Measurements from ENCODE around the gene SEL1L3. TPM values are rescaled to one million over a fixed set of nuclear protein-coding genes. Genes with fewer than 3 reads are reported as not detected.

The SEL1L3 gene
- total RNA-seq, 1 experiment from 2014 or later, result 31.9 TPM

GRCh38 chr4:25788703-25789238, 74.0 kb downstream of the SEL1L3 start:
- no peak for DNase-seq
- Histone ChIP-seq H3K36me3 (ENCODE audit: low read depth, low read length) (no peaks in the 10 kb centered on the region), H3K4me3 (ENCODE audit: low read length) (no peak overlapping the region), H3K27me3 (ENCODE audit: low read length) (no peaks in the 10 kb centered on the region), H3K9me3 (ENCODE audit: low read length) (no peaks in the 10 kb centered on the region), H3K27ac (ENCODE audit: low read length) (no peak overlapping the region), H4K20me1 (ENCODE audit: low read length) (no peaks in the 10 kb centered on the region), H2AFZ (ENCODE audit: low read length) (no peak overlapping the region), H3K9me2 (replicated peaks; ENCODE audit: low read length) (no peaks in the 10 kb centered on the region), H3K79me2 (ENCODE audit: low read length) (no peaks in the 10 kb centered on the region), H3K9ac (ENCODE audit: low read length) (no peak overlapping the region), H3F3A (ENCODE audit: low read length, unreplicated experiment) (no peaks in the 10 kb centered on the region), H3K4me1 (ENCODE audit: insufficient read depth, low read length) (no peaks in the 10 kb centered on the region), H3K4me2 (ENCODE audit: low read length) (no peak overlapping the region)
- no TSS peak for BruUV-seq (replicated peaks)
- no peak for ATAC-seq
- intact Hi-C loops (cut with micrococcal nuclease), result no loop called here
- TF ChIP-seq EZH2 (IDR thresholded peaks at IDR 0.05; ENCODE audit: low read length, unreplicated experiment) (no peak), EZH2phosphoT487 (IDR thresholded peaks at IDR 0.05; ENCODE audit: borderline replicate concordance, low read length) (no peak)
- ChIA-PET CTCF (no interaction called here), POLR2A (ENCODE audit: unreplicated experiment) (no interaction called here)

GRCh38 chr4:25786497-25787065, 76.2 kb downstream of the SEL1L3 start:
- no peaks in the 10 kb centered on the region for H3K9me3 ChIP-seq (ENCODE audit: low read length)
- H3K4me2 ChIP-seq (ENCODE audit: low read length), result no peak overlapping the region
- no peak for DNase-seq
- H3K9me2 ChIP-seq (replicated peaks; ENCODE audit: low read length), result no peaks in the 10 kb centered on the region
- TF ChIP-seq EZH2 (IDR thresholded peaks at IDR 0.05; ENCODE audit: low read length, unreplicated experiment) (no peak), EZH2phosphoT487 (IDR thresholded peaks at IDR 0.05; ENCODE audit: borderline replicate concordance, low read length) (no peak), CTCF (conservative IDR thresholded peaks at IDR 0.05; ENCODE audit: low read depth, low read length) (no peak)
- no peaks in the 10 kb centered on the region for H3K27me3 ChIP-seq (ENCODE audit: low read length)
- no peaks in the 10 kb centered on the region for H3K36me3 ChIP-seq (ENCODE audit: low read depth, low read length)
- no peak overlapping the region for H3K27ac ChIP-seq (ENCODE audit: low read length)
- ATAC-seq, result no peak
- no peak overlapping the region for H3K9ac ChIP-seq (ENCODE audit: low read length)
- H3K79me2 ChIP-seq (ENCODE audit: low read length), result no peaks in the 10 kb centered on the region
- H4K20me1 ChIP-seq (ENCODE audit: low read length), result no peaks in the 10 kb centered on the region
- ChIA-PET CTCF (no interaction called here), POLR2A (ENCODE audit: unreplicated experiment) (no interaction called here)
- no TSS peak for BruUV-seq (replicated peaks)
- no peak overlapping the region for H2AFZ ChIP-seq (ENCODE audit: low read length)
- H3K4me3 ChIP-seq (ENCODE audit: low read length), result no peak overlapping the region
- no peaks in the 10 kb centered on the region for H3F3A ChIP-seq (ENCODE audit: low read length, unreplicated experiment)
- H3K4me1 ChIP-seq (ENCODE audit: insufficient read depth, low read length), result no peaks in the 10 kb centered on the region
- intact Hi-C loops (cut with micrococcal nuclease), result no loop called here

GRCh38 chr4:25783943-25784342, 78.8 kb downstream of the SEL1L3 start:
- Histone ChIP-seq H3K79me2 (ENCODE audit: low read length) (no peaks in the 10 kb centered on the region), H3K36me3 (ENCODE audit: low read depth, low read length) (no peaks in the 10 kb centered on the region), H3K9me2 (replicated peaks; ENCODE audit: low read length) (no peaks in the 10 kb centered on the region), H3K4me3 (ENCODE audit: low read length) (no peak overlapping the region), H3K4me2 (ENCODE audit: low read length) (no peak overlapping the region), H3F3A (ENCODE audit: low read length, unreplicated experiment) (no peaks in the 10 kb centered on the region), H3K9ac (ENCODE audit: low read length) (no peak overlapping the region), H2AFZ (ENCODE audit: low read length) (no peak overlapping the region), H3K27me3 (ENCODE audit: low read length) (no peaks in the 10 kb centered on the region), H3K4me1 (ENCODE audit: insufficient read depth, low read length) (peaks cover 6% of the 10 kb centered on the region), H4K20me1 (ENCODE audit: low read length) (no peaks in the 10 kb centered on the region), H3K9me3 (ENCODE audit: low read length) (no peaks in the 10 kb centered on the region), H3K27ac (ENCODE audit: low read length) (no peak overlapping the region)
- POLR2A ChIA-PET (ENCODE audit: unreplicated experiment), result no interaction called here
- intact Hi-C loops (cut with micrococcal nuclease), result no loop called here
- ATAC-seq (no peak), DNase-seq (no peak)
- BruUV-seq (replicated peaks), result no TSS peak
- CTCF ChIA-PET, result no interaction called here
- TF ChIP-seq CTCF (conservative IDR thresholded peaks at IDR 0.05; ENCODE audit: low read depth, low read length) (no peak), EZH2phosphoT487 (IDR thresholded peaks at IDR 0.05; ENCODE audit: borderline replicate concordance, low read length) (no peak), EZH2 (IDR thresholded peaks at IDR 0.05; ENCODE audit: low read length, unreplicated experiment) (no peak)

Data from PC-3 (cell line).